ENCODE data around the gene IL2RA. TPM values are rescaled to one million over a fixed set of nuclear protein-coding genes. Genes with fewer than 3 reads are reported as not detected.

Gene IL2RA
- polyA plus RNA-seq, 3 donors = 0.06 TPM; not detected in 2

DNA sequence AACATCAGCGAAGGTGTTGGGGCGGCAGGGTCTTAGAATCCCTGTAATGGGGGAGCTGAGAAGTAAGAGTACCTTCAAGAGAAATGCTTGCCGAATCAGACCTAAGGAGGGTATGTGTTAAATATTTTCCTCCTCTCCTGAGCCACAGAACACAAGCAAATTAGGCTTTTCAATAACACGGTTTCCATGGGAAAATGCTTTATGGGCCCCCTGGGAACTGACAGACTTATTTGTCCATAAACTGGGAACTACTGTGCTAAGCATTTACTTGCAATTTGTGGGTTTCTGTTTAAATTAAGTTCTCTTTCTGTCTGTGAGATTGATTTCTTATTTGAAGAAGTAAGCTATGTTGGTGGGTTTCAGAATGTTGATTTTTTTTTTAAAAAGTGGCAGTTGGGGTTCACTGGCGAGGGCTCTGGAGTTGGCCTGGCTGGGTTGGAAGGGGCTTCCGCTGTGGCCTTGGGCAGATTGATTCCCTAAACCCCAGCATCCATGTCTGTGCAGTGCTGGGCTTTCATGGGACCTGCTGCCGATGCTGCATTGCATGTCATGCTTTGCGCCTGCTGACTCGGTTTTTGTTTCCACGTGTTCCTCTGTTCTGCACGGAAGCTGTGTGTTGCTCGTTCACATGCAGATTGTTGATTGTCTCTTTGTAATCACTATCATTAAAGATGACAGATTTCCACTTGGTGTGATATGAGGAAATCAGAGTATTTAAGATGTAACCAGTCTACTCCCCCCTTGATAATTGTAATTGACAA lies 33.8 kb upstream of the IL2RA start:
- Histone ChIP-seq H3K79me2 (ENCODE audit: insufficient read depth, low read length) (peaks cover 99% of the 10 kb centered on the region), H2AFZ (ENCODE audit: insufficient read depth, low read depth, low read length, poor library complexity, severe bottlenecking) (no peak overlapping the region), H3K36me3 (replicated peaks in 1 of 2; ENCODE audit: control insufficient read depth in 1 of 2, insufficient read depth in 2 of 2, low read length in 2 of 2) (peaks cover 28 to 47% of the 10 kb centered on the region in 2 donors), H3K27me3 (ENCODE audit: control insufficient read depth in 2 of 2, insufficient read depth in 2 of 2, low read length in 2 of 2) (no peaks in the 10 kb centered on the region), H4K20me1 (ENCODE audit: insufficient read depth, low read length) (peaks cover 100% of the 10 kb centered on the region), H3K4me3 (replicated peaks in 1 of 3; ENCODE audit: low read depth in 2 of 3, low read length in 3 of 3) (no peak overlapping the region), H3K27ac (ENCODE audit: low read depth in 1 of 2, low read length in 2 of 2) (peak overlapping the region in 1 of 2 donors; percentile 17), H3K9ac (ENCODE audit: insufficient read depth, low read length, poor library complexity, severe bottlenecking) (no peak overlapping the region), H3K4me2 (replicated peaks; ENCODE audit: extremely low read depth, low read length, poor library complexity, severe bottlenecking) (no peak overlapping the region), H3K4me1 (ENCODE audit: control insufficient read depth in 1 of 2, insufficient read depth in 2 of 2, low read length in 2 of 2) (peaks cover 24 to 26% of the 10 kb centered on the region in 2 donors), H3K9me3 (replicated peaks in 1 of 2; ENCODE audit: control insufficient read depth in 1 of 2, insufficient read depth in 1 of 2, low read length in 2 of 2) (no peaks in the 10 kb centered on the region)
- intact Hi-C loops (cut with micrococcal nuclease) = no loop called here
- WGBS (ENCODE audit: insufficient coverage) = 97% methylated on average over 5 of the region's 12 CpGs
- Mint-ChIP-seq H3K9me3 (no peaks in the 10 kb centered on the region), H3K4me1 (peaks cover 38% of the 10 kb centered on the region), H3K27me3 (ENCODE audit: low read depth in 3 of 3) (no peaks in the 10 kb centered on the region), H3K36me3 (peaks cover 34 to 49% of the 10 kb centered on the region in 2 donors), H3K27ac (peak overlapping the region in 4 of 7 donors; percentile 19 to 46 (median 32)), H3K4me3 (no peak overlapping the region)
- DNase-seq = no peak
- TF ChIP-seq, protein P1, sequence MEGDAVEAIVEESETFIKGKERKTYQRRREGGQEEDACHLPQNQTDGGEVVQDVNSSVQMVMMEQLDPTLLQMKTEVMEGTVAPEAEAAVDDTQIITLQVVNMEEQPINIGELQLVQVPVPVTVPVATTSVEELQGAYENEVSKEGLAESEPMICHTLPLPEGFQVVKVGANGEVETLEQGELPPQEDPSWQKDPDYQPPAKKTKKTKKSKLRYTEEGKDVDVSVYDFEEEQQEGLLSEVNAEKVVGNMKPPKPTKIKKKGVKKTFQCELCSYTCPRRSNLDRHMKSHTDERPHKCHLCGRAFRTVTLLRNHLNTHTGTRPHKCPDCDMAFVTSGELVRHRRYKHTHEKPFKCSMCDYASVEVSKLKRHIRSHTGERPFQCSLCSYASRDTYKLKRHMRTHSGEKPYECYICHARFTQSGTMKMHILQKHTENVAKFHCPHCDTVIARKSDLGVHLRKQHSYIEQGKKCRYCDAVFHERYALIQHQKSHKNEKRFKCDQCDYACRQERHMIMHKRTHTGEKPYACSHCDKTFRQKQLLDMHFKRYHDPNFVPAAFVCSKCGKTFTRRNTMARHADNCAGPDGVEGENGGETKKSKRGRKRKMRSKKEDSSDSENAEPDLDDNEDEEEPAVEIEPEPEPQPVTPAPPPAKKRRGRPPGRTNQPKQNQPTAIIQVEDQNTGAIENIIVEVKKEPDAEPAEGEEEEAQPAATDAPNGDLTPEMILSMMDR (IDR thresholded peaks at IDR 0.05) = no peak

DNA sequence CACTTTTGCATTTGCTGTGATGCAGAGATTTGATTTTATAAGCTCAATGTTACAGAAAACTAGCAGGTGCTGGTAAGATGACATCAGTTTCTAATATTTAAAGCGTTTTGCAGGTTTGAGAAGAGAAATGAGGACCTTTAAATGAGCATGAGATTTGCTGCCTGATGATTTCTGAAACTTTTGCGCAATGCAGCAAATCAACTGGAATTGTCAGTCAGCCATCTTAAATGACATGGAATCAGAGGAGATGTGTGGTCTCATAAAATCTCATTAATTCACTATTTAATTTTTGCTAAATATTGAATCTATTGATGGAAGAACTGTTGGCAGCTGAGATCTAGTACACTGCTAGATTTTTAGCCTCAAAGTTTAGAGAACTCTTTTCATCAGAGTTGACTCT lies 30.6 kb upstream of the IL2RA start:
- Mint-ChIP-seq H3K4me1 (peaks cover 57% of the 10 kb centered on the region), H3K9me3 (peaks cover 0 to 4% (median 0%) of the 10 kb centered on the region in 7 donors), H3K4me3 (no peak overlapping the region), H3K27ac (peak overlapping the region in 3 of 7 donors; percentile 19 to 76 (median 64)), H3K27me3 (ENCODE audit: low read depth in 3 of 3) (peaks cover 0 to 6% (median 0%) of the 10 kb centered on the region in 3 donors), H3K36me3 (peaks cover 11 to 21% of the 10 kb centered on the region in 2 donors)
- DNase-seq = peak in 1 of 3 donors; percentile 6
- TF ChIP-seq, protein P1 (IDR thresholded peaks at IDR 0.05) = no peak
- peaks cover 84% of the 10 kb centered on the region for H4K20me1 ChIP-seq (ENCODE audit: insufficient read depth, low read length)
- peaks cover 45 to 46% of the 10 kb centered on the region in 2 donors for H3K4me1 ChIP-seq (ENCODE audit: control insufficient read depth in 1 of 2, insufficient read depth in 2 of 2, low read length in 2 of 2)
- H2AFZ ChIP-seq (ENCODE audit: insufficient read depth, low read depth, low read length, poor library complexity, severe bottlenecking) = no peak overlapping the region
- H3K4me2 ChIP-seq (replicated peaks; ENCODE audit: extremely low read depth, low read length, poor library complexity, severe bottlenecking) = peak overlapping the region; percentile 17
- H3K36me3 ChIP-seq (replicated peaks in 1 of 2; ENCODE audit: control insufficient read depth in 1 of 2, insufficient read depth in 2 of 2, low read length in 2 of 2) = peaks cover 12 to 15% of the 10 kb centered on the region in 2 donors
- peak overlapping the region in 1 of 2 donors; percentile 30 for H3K27ac ChIP-seq (ENCODE audit: low read depth in 1 of 2, low read length in 2 of 2)
- no peaks in the 10 kb centered on the region for H3K9me3 ChIP-seq (replicated peaks in 1 of 2; ENCODE audit: control insufficient read depth in 1 of 2, insufficient read depth in 1 of 2, low read length in 2 of 2)
- no peak overlapping the region for H3K9ac ChIP-seq (ENCODE audit: insufficient read depth, low read length, poor library complexity, severe bottlenecking)
- 10% methylated on average over 1 of the region's 2 CpGs for WGBS (ENCODE audit: insufficient coverage)
- H3K4me3 ChIP-seq (replicated peaks in 1 of 3; ENCODE audit: low read depth in 2 of 3, low read length in 3 of 3) = peak overlapping the region in 1 of 3 experiments; percentile 22
- intact Hi-C loops (cut with micrococcal nuclease) = loop anchor here in 1 of 2 donors (5.0 kb wide), 2 partner anchors 110 to 315 kb away; partner anchors contain the start of gene PFKFB3
- H3K27me3 ChIP-seq (ENCODE audit: control insufficient read depth in 2 of 2, insufficient read depth in 2 of 2, low read length in 2 of 2) = no peaks in the 10 kb centered on the region
- H3K79me2 ChIP-seq (ENCODE audit: insufficient read depth, low read length) = peaks cover 89% of the 10 kb centered on the region
